Myocyte (in vitro differentiated cells): ENCODE data around the gene LRRN2. TPM values are rescaled to one million over a fixed set of nuclear protein-coding genes. Genes with fewer than 3 reads are reported as not detected.

Source experiments
- DNase-seq: peaks from one replicate; pipeline ENCODE4 v3.0.0-alpha.2; 2012; ENCODE audit warnings: low read depth
- total RNA-seq: library from RNA; depleted of rRNA; stranded (reverse); fragments of >200 nt; gene quantifications from 2 replicates; pipeline ENCODE4 v1.2.3, GENCODE V29; 2014

Gene LRRN2
- total RNA-seq, 1 donor from 2014 or later: 0.13 TPM

GRCh38 chr1:204663644-204664383 is 21.7 kb downstream of the LRRN2 start:
- DNase-seq: no peak

- no peak for DNase-seq
Measured at GRCh38 chr1:204662530-204662929, 23.0 kb downstream of the LRRN2 start.

- DNase-seq: no peak
Measured at GRCh38 chr1:204660509-204660908, 25.0 kb downstream of the LRRN2 start.

- no peak for DNase-seq
Measured at GRCh38 chr1:204659056-204659455, 26.5 kb downstream of the LRRN2 start.

- no peak for DNase-seq
Measured at GRCh38 chr1:204658295-204658694, 27.2 kb downstream of the LRRN2 start.

GRCh38 chr1:204653590-204654340 is 31.8 kb downstream of the LRRN2 start:
- DNase-seq: no peak

- DNase-seq: no peak
Measured at GRCh38 chr1:204652497-204652896, 33.0 kb downstream of the LRRN2 start.

GRCh38 chr1:204651843-204652421 is 33.6 kb downstream of the LRRN2 start:
- DNase-seq: no peak

GRCh38 chr1:204650911-204651570 is 34.5 kb downstream of the LRRN2 start:
- no peak for DNase-seq

- DNase-seq: no peak
Measured at GRCh38 chr1:204649721-204650521, 35.6 kb downstream of the LRRN2 start.

GRCh38 chr1:204648576-204648975 is 37.0 kb downstream of the LRRN2 start:
- peak; percentile 53 for DNase-seq

- no peak for DNase-seq
Measured at GRCh38 chr1:204647805-204648153, 37.8 kb downstream of the LRRN2 start.

- DNase-seq: peak; percentile 89
Measured at GRCh38 chr1:204647114-204647804, 38.3 kb downstream of the LRRN2 start.

GRCh38 chr1:204645666-204646065 is 39.9 kb downstream of the LRRN2 start:
- DNase-seq: no peak

GRCh38 chr1:204645251-204645650 is 40.3 kb downstream of the LRRN2 start:
- DNase-seq: no peak

- DNase-seq: no peak
Measured at GRCh38 chr1:204643503-204643902, 42.0 kb downstream of the LRRN2 start.

- DNase-seq: no peak
Measured at GRCh38 chr1:204641936-204642335, 43.6 kb downstream of the LRRN2 start.

- no peak for DNase-seq
Measured at GRCh38 chr1:204641455-204641854, 44.1 kb downstream of the LRRN2 start.

- DNase-seq: no peak
Measured at GRCh38 chr1:204640578-204640977, 45.0 kb downstream of the LRRN2 start.

- no peak for DNase-seq
Measured at GRCh38 chr1:204634260-204634910, 51.2 kb downstream of the LRRN2 start.
